ENCODE measurements around the gene UBE3A.
"Not testable (repeated sequence)": the region's sequence is repeated elsewhere in the genome, so short reads cannot be mapped to it uniquely, and the experiment has no call there.

The UBE3A gene

DNA sequence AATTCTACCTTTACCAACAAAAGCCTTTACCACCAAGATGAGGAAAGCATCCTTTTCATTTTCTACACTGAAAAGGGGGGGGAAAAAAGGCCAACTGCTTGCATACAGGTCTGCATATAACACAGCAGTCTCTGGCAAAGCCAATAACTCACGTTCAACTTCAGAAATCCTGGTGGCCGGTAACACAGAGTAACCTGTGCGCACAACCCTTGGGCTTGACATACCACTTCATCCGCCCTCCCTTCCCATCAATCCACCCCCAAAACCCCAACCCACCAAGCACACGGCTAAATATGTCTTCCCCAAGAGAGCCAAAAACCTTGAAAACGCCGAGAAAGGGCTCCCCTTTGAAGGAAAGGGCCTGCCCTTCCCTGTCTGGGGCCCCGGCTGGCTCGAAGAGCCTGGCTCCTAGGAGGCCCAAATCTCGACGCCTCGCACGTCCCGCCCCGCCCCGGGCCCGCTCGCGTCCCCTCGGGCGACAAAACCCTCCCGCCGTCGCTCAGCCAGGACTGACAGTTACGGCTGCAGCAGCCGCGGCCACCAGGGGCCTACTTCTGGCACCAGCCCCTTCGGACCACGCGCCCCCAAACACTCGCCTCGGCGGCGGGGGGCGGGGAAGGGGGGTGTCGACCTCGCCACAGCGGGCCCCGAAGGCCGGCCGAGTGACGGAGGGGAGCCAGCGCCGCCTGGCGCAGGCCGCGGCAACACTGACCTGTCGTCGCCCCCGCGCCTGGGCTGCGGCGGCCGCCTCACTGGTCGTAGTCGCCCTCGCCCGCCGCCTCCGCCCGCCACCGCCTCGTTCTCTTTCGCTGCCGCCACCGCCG is 835 bp downstream of the UBE3A start:
- DNase-seq, result peak; percentile 58

DNA sequence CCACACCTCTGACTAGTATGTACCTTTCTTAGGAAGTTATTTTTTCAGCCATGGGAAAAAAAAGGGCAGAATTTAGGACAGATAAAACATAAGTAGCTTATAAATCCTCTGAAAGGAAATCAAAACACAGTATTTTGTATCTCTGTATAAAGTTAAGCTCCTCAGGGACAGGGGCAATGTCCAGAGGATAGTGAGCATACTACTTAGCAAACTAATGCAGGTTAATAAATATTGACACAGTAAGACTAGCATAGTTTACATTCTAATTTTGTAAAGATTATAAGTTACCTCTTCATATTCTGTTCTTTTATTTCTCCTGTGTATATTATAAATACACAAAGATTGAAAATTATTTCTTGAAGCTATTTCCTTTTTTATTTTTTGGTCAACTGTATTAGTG is 2.1 kb downstream of the UBE3A start:
- DNase-seq, result no peak

DNA sequence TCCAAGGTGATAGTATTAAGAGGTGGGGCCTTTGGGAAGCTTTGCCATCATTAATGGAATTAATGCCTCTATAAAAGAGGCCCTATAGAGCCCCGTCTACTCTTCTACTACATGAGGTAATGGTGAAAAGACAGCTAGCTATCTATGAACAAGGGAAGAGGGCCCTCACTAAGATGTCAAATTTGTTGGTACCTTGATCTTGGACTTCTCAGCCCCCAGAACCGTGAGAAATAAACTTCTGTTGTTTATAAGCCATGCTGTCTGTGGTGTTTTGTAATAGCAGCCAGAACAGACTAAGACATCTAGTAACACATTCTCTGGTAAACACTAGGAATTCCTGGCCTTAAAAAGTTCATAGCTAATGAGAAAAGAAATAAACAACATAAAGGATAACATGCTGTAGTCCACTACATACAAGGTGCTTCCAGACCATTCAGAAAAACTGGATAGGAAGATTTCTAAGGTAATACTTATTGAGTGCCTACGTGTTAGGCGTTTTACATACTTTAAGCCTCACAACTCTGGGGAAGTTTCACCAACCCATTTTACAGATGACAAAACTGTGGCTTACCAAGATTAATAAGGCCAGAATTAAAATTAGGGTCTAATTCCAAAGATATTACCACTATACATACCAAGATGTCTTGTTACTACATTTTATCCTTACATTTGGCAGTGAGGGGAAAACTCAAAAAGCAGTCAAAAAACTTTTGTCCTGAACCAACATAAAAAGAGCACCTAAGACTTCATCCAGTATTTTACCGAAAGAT is 3.2 kb downstream of the UBE3A start:
- no peak for DNase-seq

DNA sequence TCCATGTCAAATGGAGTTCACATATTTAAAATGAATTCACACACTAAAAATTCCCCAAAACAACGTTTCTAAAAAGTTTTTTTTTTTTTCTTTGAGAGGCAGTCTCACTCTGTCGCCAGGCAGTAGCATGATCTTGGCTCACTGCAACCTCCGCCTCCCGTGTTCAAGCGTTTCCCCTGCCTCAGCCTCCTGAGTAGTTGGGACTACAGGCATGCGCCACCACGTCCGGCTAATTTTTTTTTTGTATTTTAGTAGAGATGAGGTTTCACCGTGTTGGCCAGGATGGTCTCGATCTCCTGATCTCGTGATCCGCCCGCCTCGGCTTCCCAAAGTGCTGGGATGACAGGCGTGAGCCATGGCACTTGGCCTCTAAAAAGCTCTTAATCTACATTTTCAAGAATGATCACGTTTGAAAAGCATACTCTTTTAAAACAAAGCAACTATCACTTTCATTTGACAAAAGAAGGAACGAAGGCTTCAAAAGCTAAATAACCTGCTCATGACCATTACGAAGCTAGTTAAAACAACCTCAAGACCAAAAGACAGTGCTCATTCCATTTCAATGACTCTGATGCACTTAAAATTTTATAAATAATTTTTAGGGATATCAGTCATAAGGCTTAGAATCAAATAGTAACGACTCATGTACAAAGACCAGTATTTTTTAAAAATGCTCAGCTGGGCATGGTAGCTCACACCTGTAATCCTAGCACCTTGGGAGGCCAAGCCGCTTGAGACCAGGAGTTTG is 5.5 kb downstream of the UBE3A start:
- DNase-seq, result no peak

DNA sequence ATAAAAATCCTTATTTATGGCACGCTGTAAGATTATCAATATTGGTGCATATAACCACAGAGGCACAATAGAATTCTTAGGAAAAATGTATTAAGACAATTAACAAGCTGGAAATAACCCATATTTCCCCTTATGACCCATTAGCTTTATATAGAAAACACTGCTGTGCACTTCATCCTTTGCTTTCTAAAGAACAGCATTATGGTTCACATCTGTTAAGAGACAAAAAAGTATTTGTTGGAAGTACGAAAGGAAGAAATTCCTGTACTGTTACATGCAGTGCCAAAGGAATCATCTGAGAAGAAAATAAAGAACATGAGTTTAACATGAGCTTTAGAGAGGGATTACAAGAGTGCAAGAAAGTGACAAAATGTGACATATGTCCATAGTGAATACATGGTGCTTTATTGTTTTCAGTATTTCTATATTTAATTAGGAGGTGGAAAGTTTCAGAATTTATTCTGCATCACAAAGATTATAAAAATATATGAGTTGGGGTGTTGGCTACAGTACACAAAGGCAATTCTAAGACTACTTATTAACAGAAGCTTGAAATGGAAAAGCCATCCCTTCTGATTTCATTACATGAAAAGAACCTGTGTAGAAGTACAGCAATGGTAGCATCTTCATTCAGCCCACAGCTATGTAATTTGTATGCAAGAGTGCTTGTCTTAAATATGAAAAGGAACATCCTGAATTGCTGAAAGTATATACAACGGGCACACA is 6.8 kb downstream of the UBE3A start:
- DNase-seq, result no peak

DNA sequence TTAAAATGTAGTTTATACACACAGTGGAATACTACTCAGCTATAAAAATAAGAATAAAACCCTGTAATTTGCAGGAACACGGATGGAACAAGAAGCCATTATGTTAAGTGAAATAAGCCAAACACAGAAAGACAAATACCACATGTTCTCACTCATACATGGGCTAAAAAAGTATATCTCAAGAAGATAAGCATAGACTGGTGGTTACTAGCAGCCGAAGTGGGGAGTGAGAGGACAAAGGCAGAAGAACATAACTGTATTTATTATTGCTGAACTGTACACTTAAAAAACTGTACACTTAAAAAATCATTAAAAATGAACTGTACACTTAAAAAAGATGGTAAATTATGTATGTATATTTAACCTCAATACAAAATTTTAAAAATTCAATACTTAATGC is 11.0 kb downstream of the UBE3A start:
- no peak for DNase-seq

DNA sequence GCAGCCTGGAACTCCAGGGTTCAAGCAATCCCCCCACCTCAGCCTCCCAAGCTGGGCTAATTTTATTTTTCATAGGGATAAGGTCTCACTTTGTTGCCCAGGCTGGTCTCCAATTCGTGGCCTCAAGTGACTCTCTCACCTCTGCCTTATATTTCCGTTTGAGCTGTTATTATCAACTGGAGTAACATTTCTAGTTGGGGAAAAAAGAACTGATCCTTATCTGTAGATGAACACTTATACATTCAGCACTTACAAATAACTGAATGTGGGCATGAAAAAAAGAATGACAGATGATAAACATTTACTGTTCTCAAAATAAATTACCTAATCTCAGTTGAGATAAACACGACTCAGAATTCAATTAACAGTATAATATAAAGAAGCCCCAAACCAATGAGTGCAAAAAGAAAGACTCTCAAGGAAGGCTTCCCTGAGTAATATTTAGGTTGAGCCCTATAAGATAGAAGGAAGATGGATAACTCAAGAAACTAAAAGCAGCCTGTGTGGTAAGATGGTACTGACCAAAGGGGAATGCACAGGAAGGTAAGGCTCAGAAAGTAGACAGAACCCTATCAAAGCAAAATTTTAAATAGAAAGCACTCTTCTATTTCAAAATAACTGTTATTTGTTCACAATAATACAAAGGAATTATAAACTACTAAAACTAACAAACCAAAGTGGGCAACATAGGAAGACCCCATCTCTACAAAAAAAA is 11.8 kb downstream of the UBE3A start:
- DNase-seq, result no peak

DNA sequence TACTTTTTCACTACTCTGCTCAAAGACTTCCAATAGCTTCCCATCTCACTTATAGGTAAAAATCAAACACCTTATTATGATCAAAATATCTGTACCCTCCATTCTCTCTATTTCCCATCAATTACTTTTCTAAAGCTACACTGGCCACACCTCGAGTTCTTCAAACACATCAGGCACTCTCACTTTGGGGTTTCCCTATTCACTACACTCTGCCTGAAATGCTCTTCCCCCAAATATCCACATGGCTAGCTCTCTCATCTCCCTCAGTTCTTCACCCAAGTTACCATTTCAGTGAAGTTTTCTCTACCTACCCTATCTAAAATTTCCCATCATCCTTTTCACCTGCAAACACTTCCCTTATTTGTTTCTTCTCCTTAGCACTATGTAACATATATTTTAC is 14.8 kb downstream of the UBE3A start:
- DNase-seq, result no peak

DNA sequence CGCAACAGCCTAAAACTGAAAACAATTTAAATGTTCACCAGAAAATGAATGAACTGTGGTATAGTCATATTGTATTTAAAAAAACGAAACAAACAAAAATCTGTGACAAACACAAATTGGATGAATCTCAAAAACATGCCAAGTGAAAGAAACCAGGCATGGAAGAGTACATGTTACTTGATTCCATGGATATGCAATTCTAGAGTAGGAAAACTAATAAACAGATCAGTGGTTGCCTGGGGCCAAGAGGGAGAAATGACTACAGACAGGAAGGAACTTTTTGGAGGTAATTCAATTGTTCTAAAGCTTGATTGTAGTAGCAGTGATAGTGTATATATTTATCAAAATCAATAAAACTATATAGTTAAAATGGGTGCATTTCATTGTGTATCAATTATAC is 16.8 kb downstream of the UBE3A start:
- DNase-seq, result no peak

DNA sequence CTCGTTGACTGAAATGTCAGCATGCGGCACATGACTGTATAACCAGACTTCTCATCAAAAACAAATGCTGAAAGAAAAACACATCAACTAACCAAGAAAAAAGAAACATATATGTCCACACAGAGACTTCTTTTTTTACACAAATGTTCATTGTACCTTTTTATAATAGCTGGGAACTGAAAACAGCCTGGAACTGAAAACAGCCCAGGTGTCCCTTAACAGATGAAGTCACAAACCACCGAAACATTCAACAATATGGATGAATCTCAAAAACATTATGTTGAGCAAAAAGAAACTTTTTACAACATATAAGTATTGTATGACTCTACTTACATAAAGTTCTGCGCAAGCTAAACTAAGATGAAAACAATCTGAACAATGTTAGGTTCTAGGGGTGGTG is 20.6 kb downstream of the UBE3A start:
- DNase-seq, result no peak

DNA sequence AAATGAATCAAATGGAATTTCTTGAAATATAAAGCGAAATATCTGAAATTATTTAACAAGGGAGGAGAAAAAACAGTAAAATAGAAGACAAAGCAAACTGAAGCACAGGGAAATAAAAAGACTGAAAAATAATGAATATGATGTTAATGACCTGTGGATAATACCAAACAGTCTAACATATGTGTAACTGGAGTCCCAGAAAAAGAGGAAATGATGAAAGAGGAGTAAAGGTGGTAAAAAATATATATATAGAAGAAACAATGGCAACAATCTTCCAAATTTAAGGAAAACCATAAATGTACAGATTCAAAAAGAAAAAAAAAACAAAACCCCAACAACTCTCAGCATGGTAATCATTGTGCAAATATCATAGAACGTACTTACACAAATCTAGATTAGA is 21.2 kb downstream of the UBE3A start:
- no peak for DNase-seq

DNA sequence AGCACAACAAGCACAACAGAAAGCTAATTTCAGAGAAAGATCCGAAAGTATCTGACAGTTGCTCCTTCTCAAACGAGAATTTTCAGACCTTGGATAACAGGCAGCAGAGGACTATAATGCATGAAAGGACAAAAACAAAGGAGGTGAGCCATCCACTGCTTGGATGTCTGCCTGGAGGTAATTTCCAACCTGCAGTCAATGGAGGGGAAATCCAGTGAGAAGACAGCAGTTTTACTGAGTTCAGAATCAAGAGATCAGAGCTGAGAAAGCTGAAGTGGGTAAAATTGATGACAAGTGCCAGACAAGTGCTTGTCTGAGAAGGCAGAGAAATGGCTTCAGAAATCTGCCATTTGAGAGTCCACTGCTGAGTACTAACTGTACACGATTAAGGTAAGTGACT is 22.1 kb downstream of the UBE3A start:
- DNase-seq, result no peak

DNA sequence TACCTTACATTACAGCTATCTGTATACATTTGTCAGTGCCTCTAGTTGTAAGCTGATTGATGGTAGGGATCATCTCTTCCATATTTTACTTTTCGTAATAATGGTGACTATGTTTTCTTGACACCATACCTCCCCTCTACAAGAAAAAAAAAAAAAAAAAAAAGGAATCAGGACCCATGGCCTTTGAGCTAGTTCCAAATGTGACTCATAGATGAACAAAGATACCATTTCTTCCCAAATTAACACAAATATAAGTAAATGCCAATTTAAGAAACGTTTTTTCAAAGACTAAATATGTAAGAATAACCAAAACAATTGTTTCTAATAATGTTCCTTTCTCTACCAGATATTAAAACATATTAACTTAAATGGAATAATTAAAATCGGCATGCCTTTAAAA is 23.1 kb downstream of the UBE3A start:
- DNase-seq, result no peak

DNA sequence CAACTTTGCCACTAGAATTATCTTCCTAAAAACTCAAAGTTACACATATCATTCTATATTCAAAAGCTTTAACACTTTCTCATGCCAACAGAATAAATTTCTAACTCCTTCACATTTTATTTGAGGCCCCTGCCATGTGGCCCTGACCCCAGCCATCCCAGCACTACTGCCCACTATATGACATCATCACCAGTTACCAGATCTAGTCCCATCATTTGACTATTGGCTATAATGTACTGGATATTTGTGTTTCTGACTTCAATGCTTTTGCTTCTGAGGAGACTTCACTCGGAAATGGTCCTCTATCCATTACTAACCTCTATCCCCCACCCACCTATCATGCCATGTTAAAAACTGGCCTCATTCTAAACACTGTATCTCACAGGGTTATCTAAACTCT is 23.6 kb downstream of the UBE3A start:
- no peak for DNase-seq

DNA sequence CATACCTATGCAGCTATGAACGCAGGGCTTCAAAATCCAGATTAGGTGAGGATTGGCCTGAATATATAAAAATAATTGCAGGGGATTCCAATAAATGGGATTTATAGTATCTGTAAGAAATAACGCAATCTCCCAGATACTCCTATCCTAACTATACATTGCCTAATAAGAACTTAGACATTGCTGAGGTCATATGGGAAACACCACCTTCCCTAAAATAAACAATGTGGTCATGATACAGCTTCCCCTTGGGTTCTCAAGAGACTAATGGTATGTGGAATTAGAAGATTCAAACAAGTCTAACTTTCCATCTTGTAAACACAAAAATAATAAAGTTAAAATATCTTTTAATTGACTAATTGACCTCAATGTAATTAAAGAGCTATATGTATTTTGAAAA is 28.2 kb downstream of the UBE3A start:
- no peak for DNase-seq

DNA sequence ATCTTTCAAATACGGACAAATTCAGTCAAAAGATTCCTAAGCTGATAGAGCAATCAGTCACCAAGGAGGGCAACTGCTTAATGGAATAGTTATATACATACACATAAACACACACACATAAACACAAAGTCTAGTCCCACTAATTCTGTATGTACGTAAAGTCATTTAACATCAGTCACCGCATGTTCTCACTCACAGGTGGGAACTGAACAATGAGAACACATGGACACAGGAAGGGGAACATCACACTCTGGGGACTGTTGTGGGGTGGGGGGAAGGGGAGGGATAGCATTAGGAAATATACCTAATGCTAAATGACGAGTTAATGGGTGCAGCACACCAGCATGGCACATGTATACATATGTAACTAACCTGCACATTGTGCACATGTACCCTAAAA is 29.1 kb downstream of the UBE3A start:
- DNase-seq, result not testable (repeated sequence)

DNA sequence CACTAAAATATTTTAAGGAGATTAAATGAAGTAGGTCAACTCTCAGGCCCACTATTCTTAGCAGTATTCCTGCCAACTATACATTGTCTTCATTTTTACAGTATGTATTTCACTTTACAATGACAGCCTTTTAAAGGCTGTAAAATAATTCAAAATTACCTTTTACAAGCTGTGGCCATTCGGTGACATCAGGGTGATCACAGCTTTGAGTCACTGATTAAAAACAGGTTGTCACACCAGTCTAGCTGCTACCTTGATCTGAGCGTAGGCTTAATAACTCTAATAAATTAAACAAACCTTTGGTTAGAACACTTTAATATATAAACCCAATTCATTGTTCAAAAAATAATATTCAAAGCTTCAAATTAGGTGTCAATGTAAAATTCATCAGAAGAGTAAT is 29.9 kb downstream of the UBE3A start:
- no peak for DNase-seq

DNA sequence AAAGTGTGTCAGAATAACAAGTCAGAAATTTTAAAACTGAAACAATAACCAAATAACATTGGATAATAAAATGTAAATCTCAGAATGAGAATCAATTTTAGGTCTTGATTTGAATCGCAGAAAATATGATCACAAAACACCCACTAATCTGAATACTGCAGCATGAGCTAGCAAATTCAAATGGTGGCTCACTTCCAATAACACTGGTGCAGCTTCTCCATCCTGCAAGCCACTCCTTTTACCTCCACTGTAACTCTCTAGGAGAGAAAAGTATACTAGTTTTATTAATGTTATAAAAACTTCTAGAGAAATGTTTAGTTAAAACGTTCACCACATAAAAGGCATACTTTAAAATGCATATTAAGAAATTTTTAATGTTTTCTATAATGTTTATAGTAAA is 30.4 kb downstream of the UBE3A start:
- no peak for DNase-seq

DNA sequence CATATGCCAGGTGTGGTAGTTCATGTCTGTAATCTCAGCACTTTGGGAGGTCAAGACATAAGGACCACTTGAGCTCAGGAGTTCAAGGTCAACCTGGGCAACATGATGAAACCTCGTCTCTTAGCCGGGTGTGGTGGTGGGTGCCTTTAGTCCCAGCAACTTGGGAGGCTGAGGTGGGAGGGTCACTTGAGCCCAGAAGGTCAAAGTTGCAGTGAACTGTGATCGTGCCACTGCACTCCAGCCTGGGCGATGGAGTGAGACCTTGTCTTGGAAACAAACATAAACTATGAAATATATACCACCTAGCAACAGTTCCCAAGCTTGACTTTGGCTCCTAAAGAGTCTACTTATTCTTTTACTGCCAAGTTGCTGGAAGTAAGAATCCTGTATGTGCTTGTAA is 30.9 kb downstream of the UBE3A start:
- DNase-seq, result no peak

DNA sequence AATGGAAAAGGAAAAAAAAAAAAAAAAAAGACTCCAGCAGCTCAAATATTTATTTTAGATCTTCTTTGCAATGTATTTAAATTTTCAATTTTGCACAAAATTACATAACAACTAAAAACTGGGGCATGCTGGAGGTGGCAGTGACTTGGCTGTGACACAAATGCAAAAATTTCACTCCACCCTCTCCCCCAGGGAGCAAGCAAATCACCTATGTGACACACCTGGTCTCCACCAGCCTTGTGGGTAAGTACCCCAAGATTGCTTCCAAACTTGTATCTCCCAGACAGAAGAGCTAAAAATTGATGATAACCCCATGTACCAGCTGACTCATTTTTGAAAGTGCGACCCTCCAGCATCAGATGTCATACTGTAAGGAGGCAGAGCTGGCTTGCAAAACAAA is 32.0 kb downstream of the UBE3A start:
- no peak for DNase-seq

DNA sequence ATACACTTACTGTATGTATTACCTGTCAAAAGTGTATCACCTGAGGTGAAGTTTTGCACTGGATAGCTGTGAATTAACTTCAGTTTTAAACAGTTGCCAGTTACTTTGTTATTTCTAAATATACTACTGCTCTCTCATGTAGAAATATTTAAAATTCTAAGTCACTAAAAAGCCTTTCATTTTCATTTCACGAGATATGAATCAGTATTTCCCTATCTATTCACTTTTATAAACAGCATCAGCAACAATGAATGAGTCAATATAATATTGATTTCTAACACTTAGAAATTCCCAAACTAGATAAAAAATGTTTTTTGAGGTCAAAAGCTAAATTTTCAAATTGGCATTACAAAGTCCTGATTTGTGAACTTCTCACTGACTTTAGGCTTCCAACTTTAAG is 32.6 kb downstream of the UBE3A start:
- no peak for DNase-seq

DNA sequence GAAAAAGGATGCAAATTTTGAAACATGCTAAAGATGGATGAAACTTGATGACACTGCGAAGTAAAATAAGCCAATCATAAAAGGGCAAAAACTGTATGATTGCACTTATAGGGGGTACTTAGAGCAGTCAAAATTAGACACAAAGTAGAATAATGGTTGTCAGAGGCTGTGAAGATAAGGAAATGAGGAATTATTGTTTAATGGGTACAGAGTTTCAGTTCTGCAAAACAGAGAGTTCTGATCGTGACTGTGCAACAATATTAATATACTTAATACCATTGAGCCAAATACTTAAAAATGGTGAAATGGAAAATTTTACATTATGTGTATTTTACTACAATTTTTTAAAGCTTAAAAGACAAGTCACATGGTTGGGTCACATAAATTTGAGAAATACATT is 35.1 kb downstream of the UBE3A start:
- no peak for DNase-seq

DNA sequence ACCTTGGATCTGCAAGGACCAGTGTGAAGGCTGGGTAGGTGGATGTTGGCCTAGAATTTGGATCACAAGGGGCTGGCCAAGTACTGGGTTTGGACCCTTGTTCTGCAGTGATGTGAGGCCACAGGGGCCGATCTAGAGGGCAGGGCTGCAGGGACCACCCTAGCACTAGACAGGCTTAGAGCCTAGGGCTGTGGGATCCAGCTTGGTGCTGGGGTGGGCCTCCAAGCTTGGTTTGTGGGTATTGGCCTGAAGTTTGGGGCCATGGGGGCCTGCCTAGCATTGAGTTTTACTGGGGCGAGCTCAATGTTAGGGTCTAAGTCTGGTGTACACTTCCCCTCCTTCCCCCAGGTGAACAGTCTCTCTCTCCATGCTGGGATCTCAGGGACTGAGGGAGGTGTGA is 36.5 kb downstream of the UBE3A start:
- no peak for DNase-seq

Measured in CD4-positive, alpha-beta T cell treated with Interleukin-10 for 1 hour (primary cell).